ENCODE data around the gene DHRS7B.

DHRS7B gene

DNA sequence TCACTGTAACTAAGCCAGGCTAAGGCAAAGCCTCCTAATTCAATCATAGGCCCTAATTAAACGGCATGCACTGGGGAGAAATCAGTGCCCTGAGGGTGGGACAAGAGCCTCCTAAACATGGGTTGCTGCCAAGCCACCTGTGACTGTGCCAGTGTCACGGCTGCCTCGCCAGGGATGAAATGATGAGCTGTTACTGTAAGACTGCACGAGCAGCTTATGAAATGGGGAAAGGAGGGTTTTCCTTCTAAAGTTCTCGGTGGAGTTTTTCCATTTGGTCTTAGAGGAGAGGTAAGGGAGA is 74.5 kb downstream of the DHRS7B start:
- ATAC-seq (replicated peaks) = no peak
- peak overlapping the region; percentile 59 to 81 for H3K27ac Mint-ChIP-seq
- H3K27me3 Mint-ChIP-seq = no peaks in the 10 kb centered on the region
- peaks cover 35% of the 10 kb centered on the region for H3K36me3 Mint-ChIP-seq (ENCODE audit: insufficient read depth)
- H3K4me1 Mint-ChIP-seq (ENCODE audit: low read depth in 2 of 2) = peaks cover 27 to 36% of the 10 kb centered on the region in 2 donors
- no peak for DNase-seq
- no peak overlapping the region for H3K4me3 Mint-ChIP-seq
- no peaks in the 10 kb centered on the region for H3K9me3 Mint-ChIP-seq

DNA sequence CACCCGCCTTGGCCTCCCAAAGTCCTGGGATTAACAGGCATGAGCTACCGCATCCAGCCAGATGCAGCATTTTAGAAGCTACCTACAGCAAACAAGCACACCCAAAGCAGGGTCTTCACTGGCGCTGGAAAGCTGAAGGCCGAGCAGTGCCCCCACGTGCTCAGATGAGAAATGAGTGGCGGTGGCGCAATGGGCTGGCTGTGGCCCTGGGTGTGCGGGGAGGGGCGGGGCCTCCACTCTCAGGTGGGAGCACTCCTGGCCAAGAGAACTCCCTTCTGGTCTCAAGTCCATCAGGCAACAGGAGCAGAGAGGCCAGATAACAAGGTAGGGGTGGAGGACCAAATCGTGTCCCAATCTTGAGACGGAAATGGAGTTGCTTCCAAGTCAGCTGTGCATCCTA is 75.1 kb downstream of the DHRS7B start:
- no peak for DNase-seq
- Mint-ChIP-seq H3K36me3 (ENCODE audit: insufficient read depth) (peaks cover 31% of the 10 kb centered on the region), H3K27me3 (no peaks in the 10 kb centered on the region), H3K9me3 (no peaks in the 10 kb centered on the region), H3K4me3 (no peak overlapping the region), H3K27ac (peak overlapping the region in 1 of 2 donors; percentile 81), H3K4me1 (ENCODE audit: low read depth in 2 of 2) (peaks cover 27 to 36% of the 10 kb centered on the region in 2 donors)
- ATAC-seq (replicated peaks) = no peak

DNA sequence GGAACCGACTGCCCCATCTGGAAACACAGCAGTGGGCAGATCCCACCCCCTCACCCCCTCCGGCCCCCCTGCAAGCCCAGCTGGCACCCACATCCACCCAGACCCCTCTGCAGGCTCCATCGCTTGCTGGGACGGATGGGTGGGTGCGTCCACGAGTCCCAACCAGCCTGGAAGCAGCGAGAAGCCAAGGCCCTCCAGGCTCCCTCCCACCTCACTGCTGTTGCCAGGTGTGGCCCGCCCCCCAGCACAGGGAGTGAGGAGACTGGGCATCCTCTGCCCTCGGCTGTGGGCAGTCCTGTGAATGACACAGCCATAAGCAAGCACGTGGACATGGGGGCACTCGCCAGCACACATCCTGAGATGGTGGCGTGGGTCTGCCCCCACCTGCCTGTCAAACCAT is 75.7 kb downstream of the DHRS7B start:
- H3K4me3 Mint-ChIP-seq = no peak overlapping the region
- H3K4me1 Mint-ChIP-seq (ENCODE audit: low read depth in 2 of 2) = peaks cover 27 to 36% of the 10 kb centered on the region in 2 donors
- no peaks in the 10 kb centered on the region for H3K27me3 Mint-ChIP-seq
- DNase-seq (no peak), ATAC-seq (replicated peaks) (no peak)
- H3K27ac Mint-ChIP-seq = no peak overlapping the region
- no peaks in the 10 kb centered on the region for H3K9me3 Mint-ChIP-seq
- H3K36me3 Mint-ChIP-seq (ENCODE audit: insufficient read depth) = peaks cover 25% of the 10 kb centered on the region

DNA sequence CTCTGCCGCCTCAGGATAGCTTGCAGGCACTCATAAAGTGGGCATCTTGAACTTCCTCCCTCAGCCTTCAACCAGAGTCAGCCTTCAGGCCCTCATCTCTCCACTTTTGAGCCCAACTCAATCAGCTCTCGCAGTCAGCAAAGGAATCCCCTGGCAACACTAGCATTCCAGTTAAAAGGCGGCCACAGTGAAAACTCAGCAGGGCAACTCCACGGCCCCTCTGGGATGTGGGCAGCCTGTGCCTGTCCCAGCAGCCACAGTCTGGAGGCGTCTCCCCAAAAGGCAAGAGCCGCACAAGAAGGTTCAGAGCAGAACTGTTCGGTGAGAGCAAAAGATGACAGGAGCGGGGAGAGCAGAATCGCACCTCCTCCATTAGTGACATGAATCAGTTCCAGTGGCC is 78.2 kb downstream of the DHRS7B start:
- no peak for DNase-seq
- H3K27me3 Mint-ChIP-seq = no peaks in the 10 kb centered on the region
- no peak overlapping the region for H3K4me3 Mint-ChIP-seq
- H3K4me1 Mint-ChIP-seq (ENCODE audit: low read depth in 2 of 2) = peaks cover 22 to 33% of the 10 kb centered on the region in 2 donors
- H3K27ac Mint-ChIP-seq = peak overlapping the region in 1 of 2 donors; percentile 59
- H3K36me3 Mint-ChIP-seq (ENCODE audit: insufficient read depth) = peaks cover 7% of the 10 kb centered on the region
- ATAC-seq (replicated peaks) = no peak
- H3K9me3 Mint-ChIP-seq = no peaks in the 10 kb centered on the region

DNA sequence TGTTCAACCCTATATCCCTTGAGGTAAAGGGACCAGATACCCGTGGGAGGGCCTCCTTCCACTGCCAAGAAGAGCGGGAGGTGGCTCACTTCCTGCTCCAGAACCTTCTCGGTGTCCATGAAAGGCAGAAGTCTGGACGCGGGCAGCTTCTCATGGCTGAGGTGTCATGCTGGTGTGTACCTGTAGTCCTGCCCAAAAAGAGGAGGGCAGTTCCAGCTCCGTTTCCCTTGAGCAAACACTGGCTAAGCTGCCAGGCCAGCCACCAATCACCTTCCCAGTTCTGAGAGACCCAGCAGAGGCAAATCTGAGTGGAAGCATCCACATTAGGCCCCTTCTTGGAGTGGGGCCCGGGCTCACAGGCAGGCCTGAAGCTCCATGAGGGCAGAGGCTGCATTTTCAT is 81.6 kb downstream of the DHRS7B start:
- no peaks in the 10 kb centered on the region for H3K9me3 Mint-ChIP-seq
- H3K27ac Mint-ChIP-seq = no peak overlapping the region
- peaks cover 4% of the 10 kb centered on the region for H3K36me3 Mint-ChIP-seq (ENCODE audit: insufficient read depth)
- no peaks in the 10 kb centered on the region for H3K27me3 Mint-ChIP-seq
- no peak overlapping the region for H3K4me3 Mint-ChIP-seq
- ATAC-seq (replicated peaks) = no peak
- H3K4me1 Mint-ChIP-seq (ENCODE audit: low read depth in 2 of 2) = peaks cover 26 to 35% of the 10 kb centered on the region in 2 donors
- DNase-seq = no peak

DNA sequence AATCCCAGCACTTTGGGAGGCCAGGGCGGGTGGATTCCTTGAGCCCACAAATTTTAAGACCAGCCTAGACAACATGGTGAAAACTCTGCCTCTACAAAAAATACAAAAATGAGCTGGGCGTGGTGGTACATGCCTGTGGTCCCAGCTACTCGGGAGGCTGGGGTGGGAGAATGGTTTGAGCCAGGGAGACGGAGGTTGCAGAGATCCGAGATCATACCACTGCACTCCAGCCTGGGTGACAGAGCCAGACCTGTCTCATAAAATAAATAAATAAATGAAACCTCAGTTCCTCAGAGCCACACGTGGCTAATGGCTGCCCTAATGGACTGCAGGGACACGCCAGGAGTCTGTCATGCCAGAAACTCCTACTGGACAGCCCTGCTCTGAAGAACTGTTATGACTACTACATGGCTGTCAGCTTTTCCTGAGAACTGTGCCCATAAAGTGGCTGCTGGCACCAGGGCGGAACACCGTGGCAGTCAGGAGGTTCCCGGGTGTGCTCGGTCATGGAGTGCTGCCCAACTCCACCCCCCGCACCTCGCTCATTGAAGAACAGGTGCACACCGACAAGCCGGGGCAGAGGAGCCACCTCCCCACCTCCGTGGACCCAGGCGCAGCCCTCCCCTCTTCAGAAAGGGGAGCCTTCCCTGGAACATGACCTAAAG is 82.9 kb downstream of the DHRS7B start:
- Mint-ChIP-seq H3K27me3 (no peaks in the 10 kb centered on the region), H3K36me3 (ENCODE audit: insufficient read depth) (peaks cover 9% of the 10 kb centered on the region), H3K4me3 (no peak overlapping the region), H3K9me3 (no peaks in the 10 kb centered on the region), H3K27ac (peak overlapping the region in 1 of 2 donors; percentile 68), H3K4me1 (ENCODE audit: low read depth in 2 of 2) (peaks cover 25 to 33% of the 10 kb centered on the region in 2 donors)
- no peak for ATAC-seq (replicated peaks)
- DNase-seq = no peak

DNA sequence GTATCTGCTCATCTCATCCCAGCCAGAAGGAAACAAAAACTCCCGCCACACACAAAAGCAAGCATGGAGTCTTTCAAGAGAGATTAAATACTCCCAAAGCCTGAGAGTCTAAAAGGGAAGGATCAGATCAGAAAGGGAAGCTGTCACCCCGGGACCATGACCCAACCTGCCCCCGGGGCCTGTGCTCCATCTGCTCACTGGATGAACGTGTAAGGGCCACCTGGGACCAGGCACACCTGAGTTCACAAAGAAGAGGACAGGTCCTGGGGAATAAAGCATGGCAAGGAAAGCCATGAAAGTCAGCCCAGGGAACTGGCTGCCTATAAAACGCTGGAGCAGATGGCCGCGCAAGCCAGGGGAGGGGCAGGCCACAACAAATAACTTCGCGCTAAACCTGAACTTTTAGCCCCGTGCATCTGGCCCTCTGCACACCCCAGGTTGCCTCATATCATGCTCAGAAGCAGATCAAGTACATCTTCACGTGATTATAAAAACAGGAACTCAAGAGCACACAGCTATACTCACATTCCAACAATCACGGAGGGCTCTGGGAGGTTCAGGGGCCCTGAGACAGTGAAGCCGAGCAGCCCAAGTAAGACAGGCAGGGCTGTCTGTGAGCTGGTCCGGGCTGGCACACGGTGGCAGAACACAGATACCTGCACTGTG is 83.8 kb downstream of the DHRS7B start:
- peaks cover 29 to 31% of the 10 kb centered on the region in 2 donors for H3K4me1 Mint-ChIP-seq (ENCODE audit: low read depth in 2 of 2)
- DNase-seq (no peak), ATAC-seq (replicated peaks) (no peak)
- H3K9me3 Mint-ChIP-seq = no peaks in the 10 kb centered on the region
- H3K27me3 Mint-ChIP-seq = no peaks in the 10 kb centered on the region
- H3K27ac Mint-ChIP-seq = peak overlapping the region; percentile 5 to 68
- no peak overlapping the region for H3K4me3 Mint-ChIP-seq
- H3K36me3 Mint-ChIP-seq (ENCODE audit: insufficient read depth) = peaks cover 12% of the 10 kb centered on the region

DNA sequence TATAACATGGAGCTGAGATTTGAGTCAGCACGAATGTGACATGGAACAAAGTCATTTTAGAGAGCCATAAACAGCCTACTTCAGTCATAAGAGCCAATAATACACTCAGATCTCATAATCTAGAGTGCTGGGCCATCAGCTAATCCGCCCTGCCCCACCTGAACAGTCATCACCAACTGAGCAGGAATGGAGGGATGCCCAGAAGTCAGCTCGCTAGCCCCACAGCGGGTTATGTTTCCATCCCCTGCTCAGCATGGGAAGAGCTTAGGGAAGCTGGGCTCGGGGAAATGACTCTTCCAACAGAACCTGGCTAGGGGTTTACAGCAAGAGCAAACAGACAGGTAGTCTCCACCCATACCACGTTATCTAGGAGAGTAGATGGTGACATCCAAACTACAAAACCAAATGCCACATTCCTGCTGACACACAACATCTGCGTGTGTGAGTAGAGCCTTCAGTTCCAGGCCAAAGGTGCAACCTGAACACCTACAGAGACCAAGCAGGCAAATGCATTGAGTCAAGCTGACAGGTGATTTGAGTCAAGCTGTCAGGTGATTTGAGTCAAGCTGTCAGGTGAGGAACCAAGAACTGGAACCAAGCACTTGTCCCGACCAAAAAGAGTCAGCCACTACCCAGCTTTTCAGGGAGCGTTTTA is 85.2 kb downstream of the DHRS7B start:
- Mint-ChIP-seq H3K4me3 (peak overlapping the region; percentile 31 to 87), H3K9me3 (no peaks in the 10 kb centered on the region), H3K4me1 (ENCODE audit: low read depth in 2 of 2) (peaks cover 30 to 33% of the 10 kb centered on the region in 2 donors), H3K27ac (peak overlapping the region; percentile 93 to 94), H3K27me3 (no peaks in the 10 kb centered on the region), H3K36me3 (ENCODE audit: insufficient read depth) (peaks cover 7% of the 10 kb centered on the region)
- no peak for ATAC-seq (replicated peaks)
- no peak for DNase-seq

DNA sequence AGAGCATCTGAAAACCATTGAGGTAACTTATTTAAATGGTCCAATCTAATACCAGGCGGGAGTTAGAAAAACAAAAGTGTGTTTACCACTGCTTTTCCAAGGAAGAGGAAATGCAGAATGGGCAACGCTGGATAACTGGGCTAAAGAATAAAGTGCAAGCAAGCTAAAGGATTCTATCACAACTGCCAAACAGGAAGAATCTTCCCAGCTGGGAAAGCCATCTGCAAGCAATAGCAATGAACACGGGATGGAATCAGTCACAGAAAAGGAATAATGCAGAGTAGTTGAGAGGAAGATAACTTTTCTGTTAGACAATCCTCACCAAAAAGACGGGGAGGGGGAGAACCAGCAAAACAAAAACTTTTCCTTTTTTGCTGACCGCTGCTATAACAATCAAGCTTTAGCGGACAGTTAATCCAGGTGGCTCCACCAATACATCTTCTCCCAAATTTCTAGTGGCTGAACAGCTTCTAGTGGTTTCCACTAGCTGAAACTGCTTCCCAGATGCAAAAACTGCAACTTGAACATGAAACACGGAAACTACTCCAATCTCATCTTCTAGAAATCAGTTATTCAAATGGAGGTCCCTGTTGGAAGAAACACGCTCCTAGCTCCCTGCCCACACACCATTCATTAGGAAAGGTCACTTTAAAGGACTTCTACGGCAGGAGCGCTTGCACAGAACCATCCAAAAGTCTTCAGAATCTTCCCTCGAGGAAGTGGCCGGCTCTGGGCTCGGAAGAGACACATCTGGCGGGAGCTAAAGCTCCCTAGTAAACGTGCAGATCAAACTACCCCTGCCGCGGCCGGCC is 86.3 kb downstream of the DHRS7B start:
- H3K9me3 Mint-ChIP-seq = no peaks in the 10 kb centered on the region
- H3K27ac Mint-ChIP-seq = peak overlapping the region; percentile 93 to 94
- peak overlapping the region; percentile 87 to 92 for H3K4me3 Mint-ChIP-seq
- no peaks in the 10 kb centered on the region for H3K27me3 Mint-ChIP-seq
- H3K4me1 Mint-ChIP-seq (ENCODE audit: low read depth in 2 of 2) = peaks cover 33 to 35% of the 10 kb centered on the region in 2 donors
- peaks cover 7% of the 10 kb centered on the region for H3K36me3 Mint-ChIP-seq (ENCODE audit: insufficient read depth)
- ATAC-seq (replicated peaks) (no peak), DNase-seq (no peak)

DNA sequence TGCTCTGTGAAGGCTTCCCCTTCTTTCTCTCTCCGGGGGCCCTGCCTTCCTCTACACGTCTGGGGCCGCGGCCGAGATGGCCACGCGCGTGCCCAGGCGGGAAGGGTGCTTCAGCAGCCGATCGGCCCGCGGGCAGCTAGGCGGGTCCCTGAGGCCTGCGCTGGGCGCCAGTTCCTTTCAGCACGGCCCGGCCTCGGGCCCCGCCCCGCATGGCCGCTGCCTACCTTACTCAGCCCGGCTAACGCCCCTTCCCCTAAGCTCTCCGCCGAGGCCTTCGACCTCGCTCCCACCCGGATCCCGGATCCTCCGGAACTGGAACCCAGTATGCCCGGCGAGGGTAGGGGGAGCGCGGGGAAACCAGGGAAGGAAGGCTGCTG is 86.9 kb downstream of the DHRS7B start:
- no peaks in the 10 kb centered on the region for H3K9me3 Mint-ChIP-seq
- H3K36me3 Mint-ChIP-seq (ENCODE audit: insufficient read depth) = peaks cover 7% of the 10 kb centered on the region
- DNase-seq (peak in 1 of 3 experiments; percentile 8), ATAC-seq (replicated peaks) (peak; percentile 5)
- H3K4me3 Mint-ChIP-seq = peak overlapping the region; percentile 87 to 92
- H3K27me3 Mint-ChIP-seq = no peaks in the 10 kb centered on the region
- H3K27ac Mint-ChIP-seq = peak overlapping the region; percentile 93 to 94
- H3K4me1 Mint-ChIP-seq (ENCODE audit: low read depth in 2 of 2) = peaks cover 33% of the 10 kb centered on the region in 2 donors

DNA sequence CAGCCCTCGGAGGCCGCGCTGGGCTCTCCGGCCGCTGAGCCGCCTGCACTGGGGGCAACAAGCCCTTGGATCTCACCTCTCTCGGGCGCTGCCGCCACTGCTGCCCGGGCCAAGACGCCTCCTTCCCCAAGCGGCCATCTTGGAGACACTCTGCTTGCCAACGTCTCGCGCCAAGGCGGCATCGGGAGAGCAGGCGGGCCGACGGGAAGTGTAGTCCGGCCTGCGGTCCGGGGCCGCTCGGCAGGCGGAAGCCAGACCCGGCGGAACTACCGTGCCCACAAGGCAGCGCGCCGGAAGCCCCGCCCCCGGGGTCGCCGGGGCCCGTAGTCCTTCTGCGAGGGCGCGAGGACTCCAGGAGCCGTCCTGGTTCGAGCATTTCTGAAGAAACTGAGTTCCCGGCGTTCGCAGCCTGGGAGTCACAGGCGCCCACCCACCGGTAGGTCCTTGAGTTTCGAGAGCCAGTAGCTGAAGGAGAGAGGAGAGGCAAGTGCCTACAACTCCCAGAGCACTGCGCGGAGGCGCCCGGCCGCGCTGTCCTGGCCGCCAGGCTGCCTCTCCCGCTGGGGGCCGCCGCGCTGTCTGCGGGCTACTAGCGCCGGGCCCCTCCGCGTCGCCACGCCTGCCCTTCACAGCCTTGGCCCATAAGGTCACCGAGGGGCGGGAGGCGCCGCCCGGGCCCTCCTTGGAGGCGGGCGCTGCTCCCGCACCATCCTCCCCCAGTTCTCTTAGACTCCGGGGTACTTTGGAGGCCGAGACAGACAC is 87.4 kb downstream of the DHRS7B start, which contains the start of gene TMEM11:
TMEM11 (minus strand) TSS at position 147 of the 762 bp plus-strand sequence; CDS start at position 138, 9 bp downstream.
- ATAC-seq (replicated peaks) (peak; percentile 89), DNase-seq (peak; percentile 93 to 95 (median 94))
- peak within 1 kb of the TSS; percentile 87 to 92 for H3K4me3 Mint-ChIP-seq
- H3K9me3 Mint-ChIP-seq = no peaks in the 10 kb centered on the region
- H3K4me1 Mint-ChIP-seq (ENCODE audit: low read depth in 2 of 2) = peaks cover 33% of the 10 kb centered on the region in 2 donors
- H3K27ac Mint-ChIP-seq = peak within 1 kb of the TSS; percentile 93 to 94
- H3K27me3 Mint-ChIP-seq = no peaks in the 10 kb centered on the region
- H3K36me3 Mint-ChIP-seq (ENCODE audit: insufficient read depth) = peaks cover 7% of the 10 kb centered on the region

DNA sequence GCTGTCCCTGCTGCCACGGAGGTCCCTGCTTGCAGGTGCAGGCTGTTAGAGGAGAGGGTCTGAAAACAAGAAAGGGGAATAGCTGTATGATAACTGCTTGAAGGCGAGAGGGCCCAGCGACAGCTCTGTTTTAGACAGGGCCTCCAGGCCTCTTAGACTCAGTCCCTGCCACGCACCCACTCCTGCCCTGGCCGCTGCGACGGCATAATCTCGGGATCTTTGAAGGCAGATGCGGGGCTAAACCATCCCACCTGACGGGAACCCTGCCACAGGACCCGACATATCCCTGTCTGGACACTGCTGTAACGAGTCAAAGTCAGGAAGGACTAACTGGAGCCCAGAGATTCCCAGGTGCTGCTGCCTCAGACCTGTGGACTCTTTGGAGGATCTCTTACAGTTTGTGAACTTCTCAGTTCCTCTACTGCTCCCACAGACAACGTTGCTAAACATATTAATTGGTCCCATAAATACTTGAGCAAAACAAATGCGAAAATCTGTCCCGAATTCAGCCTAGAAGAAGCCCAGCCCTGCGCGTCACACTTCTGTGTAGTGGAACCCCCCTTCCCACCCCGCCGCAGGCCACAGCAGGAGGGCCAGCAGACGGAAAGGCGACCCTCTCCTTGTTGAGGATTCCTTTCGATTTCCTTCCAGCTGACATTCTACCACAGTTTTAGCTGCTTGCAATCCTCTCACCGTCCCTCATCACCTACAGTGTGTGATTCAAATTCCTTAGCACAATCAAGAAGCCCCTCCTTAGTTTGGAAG is 88.2 kb downstream of the DHRS7B start:
- no peaks in the 10 kb centered on the region for H3K9me3 Mint-ChIP-seq
- ATAC-seq (replicated peaks) (no peak), DNase-seq (peak in 1 of 3 experiments; percentile 2)
- H3K4me1 Mint-ChIP-seq (ENCODE audit: low read depth in 2 of 2) = peaks cover 33% of the 10 kb centered on the region in 2 donors
- peak overlapping the region; percentile 87 to 92 for H3K4me3 Mint-ChIP-seq
- H3K36me3 Mint-ChIP-seq (ENCODE audit: insufficient read depth) = peaks cover 7% of the 10 kb centered on the region
- H3K27ac Mint-ChIP-seq = peak overlapping the region; percentile 93 to 94
- no peaks in the 10 kb centered on the region for H3K27me3 Mint-ChIP-seq

All from effector memory CD8-positive, alpha-beta T cell (primary cell).